HEK293 (cell line): Measurements from ENCODE around the gene RHBDF2.

Source experiments
- CTCF ChIA-PET: fragments of 350-600 bp; formaldehyde crosslinking; extraction: SDS; loops from one replicate; lab custom pipeline; 2021; ENCODE audit warnings: antibody characterized with exemption; lab: Yijun Ruan, JAX
- POLR2A ChIA-PET: fragments of 300-600 bp; formaldehyde crosslinking; extraction: SDS; loops from one replicate; lab custom pipeline; 2020; ENCODE audit warnings: antibody characterized with exemption, inconsistent platforms; lab: Yijun Ruan, JAX
- H3K27ac ChIP-seq: fragments of 200-500 bp; sonication (Bioruptor generic); 2 replicates; pipeline ENCODE4 v1.5.1; 2014; ENCODE audit warnings: low read depth, low read length, control low read depth, inconsistent platforms; ENCODE audit errors: extremely low read depth
- H3K36me3 ChIP-seq, 2 experiments: fragments of 200-500 bp in 1 of 2; sonication (Bioruptor generic) in 1 of 2; 1 replicate in 1 of 2; 2 replicates in 1 of 2; pipeline ENCODE4 v1.5.1; 2014 to 2017; ENCODE audit warnings: inconsistent platforms in 2 of 2, low read length in 2 of 2; ENCODE audit not compliant: control insufficient read depth in 2 of 2, insufficient read depth in 1 of 2
- H3K4me1 ChIP-seq: fragments of 200-500 bp; sonication (Bioruptor generic); 2 replicates; pipeline ENCODE4 v1.5.1; 2014; ENCODE audit warnings: mild to moderate bottlenecking, low read length, inconsistent platforms; ENCODE audit not compliant: control insufficient read depth, insufficient read depth
- H3K4me3 ChIP-seq: 2 replicates; pipeline ENCODE4 v1.5.1; 2011; ENCODE audit warnings: low read depth, mild to moderate bottlenecking, control low read depth, low read length, moderate library complexity
- H3K9me3 ChIP-seq: fragments of 200-500 bp; sonication (Bioruptor generic); 2 replicates; pipeline ENCODE4 v1.5.1; 2014; ENCODE audit warnings: low read depth, low read length, inconsistent platforms; ENCODE audit not compliant: control insufficient read depth, insufficient read depth
- EGR2 ChIP-seq: fragments of 450-650 bp; formaldehyde crosslinking; IDR thresholded peaks from 2 replicates; pipeline ENCODE4 v1.5.1; 2016; ENCODE audit warnings: low read depth, missing biosample characterization, missing genetic modification characterization
- GLI2 ChIP-seq: fragments of 450-650 bp; formaldehyde crosslinking; IDR thresholded peaks from 2 replicates; pipeline ENCODE4; 2017; ENCODE audit warnings: missing biosample characterization, missing genetic modification characterization, low read depth, borderline replicate concordance
- GLI4 ChIP-seq: fragments of 450-650 bp; formaldehyde crosslinking; IDR thresholded peaks from 2 replicates; pipeline ENCODE4 v1.5.1; 2016; ENCODE audit warnings: missing biosample characterization, missing genetic modification characterization
- HOXD13 ChIP-seq: sonication (generic); formaldehyde crosslinking; IDR thresholded peaks from 2 replicates; pipeline ENCODE4 v1.8.0; 2022; ENCODE audit warnings: missing genetic modification reagents, borderline replicate concordance
- MYNN ChIP-seq: fragments of 450-650 bp; formaldehyde crosslinking; IDR thresholded peaks from 2 replicates; pipeline ENCODE4 v1.5.1; 2016; ENCODE audit warnings: missing biosample characterization, missing genetic modification characterization, borderline replicate concordance
- PRDM1 ChIP-seq: fragments of 450-650 bp; formaldehyde crosslinking; IDR thresholded peaks from 2 replicates; pipeline ENCODE4; 2016; ENCODE audit warnings: missing biosample characterization, missing genetic modification characterization
- PRDM6 ChIP-seq: fragments of 450-650 bp; formaldehyde crosslinking; IDR thresholded peaks from 2 replicates; pipeline ENCODE4 v1.5.1; 2017; ENCODE audit warnings: missing biosample characterization, missing genetic modification characterization
- SALL2 ChIP-seq: fragments of 450-650 bp; formaldehyde crosslinking; IDR thresholded peaks from 2 replicates; pipeline ENCODE4 v1.5.0; 2017; ENCODE audit warnings: missing biosample characterization, mild to moderate bottlenecking, missing genetic modification characterization, borderline replicate concordance
- SP2 ChIP-seq: fragments of 450-650 bp; formaldehyde crosslinking; IDR thresholded peaks from 2 replicates; pipeline ENCODE4 v1.5.1; 2016; ENCODE audit warnings: missing biosample characterization, missing genetic modification characterization
- ZBTB17 ChIP-seq: fragments of 450-650 bp; formaldehyde crosslinking; IDR thresholded peaks from 2 replicates; pipeline ENCODE4 v1.5.1; 2016; ENCODE audit warnings: missing biosample characterization, missing genetic modification characterization
- ZBTB21 ChIP-seq: fragments of 450-650 bp; formaldehyde crosslinking; IDR thresholded peaks from 2 replicates; pipeline ENCODE4 v1.5.1; 2017; ENCODE audit warnings: missing biosample characterization, missing genetic modification characterization
- ZFHX2 ChIP-seq: fragments of 450-650 bp; formaldehyde crosslinking; conservative IDR thresholded peaks from 2 replicates; pipeline ENCODE4 v1.5.1; 2016; ENCODE audit warnings: missing biosample characterization, missing genetic modification characterization
- ZIC2 ChIP-seq: fragments of 450-650 bp; formaldehyde crosslinking; IDR thresholded peaks from 2 replicates; pipeline ENCODE4 v1.5.1; 2016; ENCODE audit warnings: missing biosample characterization, missing genetic modification characterization
- ZNF148 ChIP-seq: fragments of 450-650 bp; formaldehyde crosslinking; IDR thresholded peaks from 2 replicates; pipeline ENCODE4 v1.5.0; 2017; ENCODE audit warnings: missing biosample characterization, missing genetic modification characterization, borderline replicate concordance
- ZNF169 ChIP-seq: fragments of 450-650 bp; formaldehyde crosslinking; IDR thresholded peaks from 2 replicates; pipeline ENCODE4 v1.5.1; 2016; ENCODE audit warnings: missing biosample characterization, missing genetic modification characterization
- ZNF175 ChIP-seq: fragments of 450-650 bp; formaldehyde crosslinking; IDR thresholded peaks from 2 replicates; pipeline ENCODE4 v1.5.1; 2016; ENCODE audit warnings: missing biosample characterization, missing genetic modification characterization
- ZNF23 ChIP-seq: fragments of 450-650 bp; formaldehyde crosslinking; IDR thresholded peaks from 2 replicates; pipeline ENCODE4 v1.5.1; 2016; ENCODE audit warnings: missing biosample characterization, missing genetic modification characterization, borderline replicate concordance
- ZNF292 ChIP-seq: fragments of 450-650 bp; formaldehyde crosslinking; IDR thresholded peaks from 2 replicates; pipeline ENCODE4 v1.5.1; 2016; ENCODE audit warnings: low read depth, missing biosample characterization, missing genetic modification characterization, borderline replicate concordance
- ZNF341 ChIP-seq: fragments of 450-650 bp; formaldehyde crosslinking; IDR thresholded peaks from 2 replicates; pipeline ENCODE4; 2016; ENCODE audit warnings: low read depth, missing biosample characterization, missing genetic modification characterization
- ZNF37A ChIP-seq: fragments of 450-650 bp; IDR thresholded peaks from 2 replicates; pipeline ENCODE4 v1.5.1; 2018; ENCODE audit warnings: missing biosample characterization, missing genetic modification characterization
- ZNF426 ChIP-seq: fragments of 450-650 bp; formaldehyde crosslinking; IDR thresholded peaks from 2 replicates; pipeline ENCODE4 v1.5.1; 2017; ENCODE audit warnings: missing biosample characterization, missing genetic modification characterization, mild to moderate bottlenecking, inconsistent platforms, moderate library complexity
- ZNF510 ChIP-seq: fragments of 450-650 bp; formaldehyde crosslinking; IDR thresholded peaks from 2 replicates; pipeline ENCODE4 v1.5.1; 2018; ENCODE audit warnings: mild to moderate bottlenecking, missing genetic modification characterization, missing biosample characterization; ENCODE audit not compliant: insufficient replicate concordance
- ZNF513 ChIP-seq: fragments of 450-650 bp; IDR thresholded peaks from 2 replicates; pipeline ENCODE4 v1.5.1; 2018; ENCODE audit warnings: missing biosample characterization, missing genetic modification characterization
- ZNF549 ChIP-seq: fragments of 450-650 bp; IDR thresholded peaks from 2 replicates; pipeline ENCODE4 v1.5.1; 2018; ENCODE audit warnings: missing biosample characterization, missing genetic modification characterization, mild to moderate bottlenecking, inconsistent platforms, moderate library complexity
- ZNF658 ChIP-seq: fragments of 450-650 bp; formaldehyde crosslinking; IDR thresholded peaks from 2 replicates; pipeline ENCODE4; 2016; ENCODE audit warnings: missing biosample characterization, missing genetic modification characterization
- ZNF664 ChIP-seq: fragments of 450-650 bp; formaldehyde crosslinking; IDR thresholded peaks from 2 replicates; pipeline ENCODE4 v1.5.1; 2016; ENCODE audit warnings: missing biosample characterization, missing genetic modification characterization
- ZNF777 ChIP-seq: fragments of 450-650 bp; formaldehyde crosslinking; IDR thresholded peaks from 2 replicates; pipeline ENCODE4 v1.5.1; 2017; ENCODE audit warnings: missing biosample characterization, missing genetic modification characterization, borderline replicate concordance
- ZNF843 ChIP-seq: fragments of 450-650 bp; formaldehyde crosslinking; IDR thresholded peaks from 2 replicates; pipeline ENCODE4 v1.5.1; 2016; ENCODE audit warnings: missing biosample characterization, missing genetic modification characterization
- ZSCAN18 ChIP-seq: fragments of 450-650 bp; formaldehyde crosslinking; IDR thresholded peaks from 2 replicates; pipeline ENCODE4 v1.5.1; 2016; ENCODE audit warnings: missing biosample characterization, missing genetic modification characterization

RHBDF2 gene

GRCh38 chr17:76493505-76494167 is 7.6 kb downstream of the RHBDF2 start:
- H3K9me3 ChIP-seq = no peaks in the 10 kb centered on the region
- TF ChIP-seq ZNF341 (tag by site-specific recombination) (peak; percentile 30; the same call in 1 of the 2 replicates), GLI4 (tag by site-specific recombination) (no peak), ZNF777 (no peak), ZNF169 (tag by site-specific recombination) (no peak), ZNF658 (tag by site-specific recombination) (no peak), SP2 (tag by site-specific recombination) (peak; percentile 4; the same call in 1 of the 2 replicates), PRDM6 (no peak), ZNF292 (tag by site-specific recombination) (no peak), ZNF549 (tag by site-specific recombination) (no peak), MYNN (tag by site-specific recombination) (no peak), ZNF426 (tag by site-specific recombination) (no peak), ZBTB17 (no peak), EGR2 (peak; percentile 89), ZNF510 (tag by site-specific recombination) (no peak), ZNF843 (tag by site-specific recombination) (no peak), ZNF513 (tag by site-specific recombination) (no peak), ZFHX2 (tag by site-specific recombination) (peak; percentile 83), ZNF664 (tag by site-specific recombination) (no peak), ZSCAN18 (tag by site-specific recombination) (no peak), HOXD13 (CRISPR knock-in tag) (no peak)
- TF ChIP-seq, all 188 proteins: peak for 4
- Histone ChIP-seq H3K4me1 (peaks cover 4% of the 10 kb centered on the region; the same call in 1 of the 2 replicates), H3K4me3 (no peak overlapping the region), H3K36me3 (no peaks in the 10 kb centered on the region), H3K27ac (no peak overlapping the region)
- POLR2A ChIA-PET = interaction anchor here (0.5 kb wide), 1 partner anchor 26 kb away, joined by 4 read pairs; no protein-coding TSS in a partner anchor
- CTCF ChIA-PET = interaction anchor here (0.5 to 2.3 kb wide), 8 partner anchors 12 to 188 kb away, joined by 3 to 8 read pairs (median 3); partner anchors contain the start of gene AANAT

- Histone ChIP-seq H3K9me3 (no peaks in the 10 kb centered on the region), H3K27ac (no peak overlapping the region), H3K36me3 (no peaks in the 10 kb centered on the region), H3K4me3 (no peak overlapping the region), H3K4me1 (peaks cover 4% of the 10 kb centered on the region; the same call in 1 of the 2 replicates)
- ChIA-PET POLR2A (interaction anchor here (0.5 kb wide), 1 partner anchor 27 kb away, joined by 4 read pairs; no protein-coding TSS in a partner anchor), CTCF (interaction anchor here (0.5 to 2.3 kb wide), 10 partner anchors 12 to 189 kb away, joined by 3 to 8 read pairs (median 3); partner anchors contain the start of gene AANAT)
- TF ChIP-seq ZNF37A (tag by site-specific recombination) (no peak), ZNF148 (tag by site-specific recombination) (no peak), GLI2 (tag by site-specific recombination) (no peak), ZNF23 (tag by site-specific recombination) (no peak), PRDM1 (tag by site-specific recombination) (0 out of 2 replicates have a peak, but pooled peaks have one; percentile 19), SALL2 (tag by site-specific recombination) (no peak), ZNF175 (tag by site-specific recombination) (no peak), ZIC2 (tag by site-specific recombination) (peak; percentile 93), ZBTB21 (tag by site-specific recombination) (no peak)
Observed at GRCh38 chr17:76492989-76493501, 8.2 kb downstream of the RHBDF2 start.
